ENCODE measurements around the gene IRX4.

The IRX4 gene

GRCh38 chr5:1882337-1883119, at the start of gene IRX4:
IRX4 (minus strand) TSS chr5:1882925; CDS start chr5:1882647, 278 bp downstream.
- Mint-ChIP-seq H3K36me3 (peaks cover 2% of the 10 kb centered on the region), H3K27me3 (peaks cover 97% of the 10 kb centered on the region), H3K9me3 (no peaks in the 10 kb centered on the region), H3K4me3 (no peak within 1 kb of the TSS), H3K27ac (no peak within 1 kb of the TSS), H3K4me1 (no peaks in the 10 kb centered on the region)
- DNase-seq, result no peak
- CTCF ChIA-PET, result no interaction called here

DNA sequence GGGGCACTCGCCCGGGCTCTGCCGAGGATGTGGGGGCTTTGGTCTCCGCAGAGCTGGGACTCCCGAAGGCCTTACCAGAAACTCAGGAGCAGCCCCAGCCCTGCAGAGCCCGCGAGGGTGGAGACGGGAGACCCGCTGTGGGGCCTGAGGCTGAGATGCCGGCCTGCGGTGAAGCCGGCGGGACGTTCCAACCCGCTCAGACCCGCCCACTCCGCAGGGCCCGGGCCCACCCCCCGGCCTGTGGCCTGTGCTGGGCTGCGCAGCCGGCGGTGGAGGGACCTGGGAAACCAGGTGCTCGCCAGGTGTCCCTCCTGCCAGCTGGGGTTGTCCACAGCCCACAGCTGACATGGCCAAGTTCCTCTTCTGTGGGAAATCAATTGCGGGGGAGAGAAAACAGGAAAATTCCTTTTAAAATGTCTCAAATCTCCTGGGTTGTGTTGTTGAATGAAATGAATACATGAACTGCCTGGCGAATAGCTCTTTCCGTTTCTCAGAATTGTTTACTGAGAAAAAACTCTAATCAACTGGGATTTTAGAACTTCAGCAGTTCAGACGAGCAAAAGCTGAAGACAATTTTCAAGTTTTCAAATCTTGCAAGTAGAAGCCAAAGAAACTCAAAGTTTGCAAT, 49.0 kb upstream of the IRX4 start:
- H3K36me3 Mint-ChIP-seq, result no peaks in the 10 kb centered on the region
- peaks cover 39% of the 10 kb centered on the region for H3K27me3 Mint-ChIP-seq
- DNase-seq, result no peak
- H3K4me3 Mint-ChIP-seq, result no peak overlapping the region
- no peak overlapping the region for H3K27ac Mint-ChIP-seq
- no peaks in the 10 kb centered on the region for H3K4me1 Mint-ChIP-seq
- no peaks in the 10 kb centered on the region for H3K9me3 Mint-ChIP-seq
- CTCF ChIA-PET, result no interaction called here

DNA sequence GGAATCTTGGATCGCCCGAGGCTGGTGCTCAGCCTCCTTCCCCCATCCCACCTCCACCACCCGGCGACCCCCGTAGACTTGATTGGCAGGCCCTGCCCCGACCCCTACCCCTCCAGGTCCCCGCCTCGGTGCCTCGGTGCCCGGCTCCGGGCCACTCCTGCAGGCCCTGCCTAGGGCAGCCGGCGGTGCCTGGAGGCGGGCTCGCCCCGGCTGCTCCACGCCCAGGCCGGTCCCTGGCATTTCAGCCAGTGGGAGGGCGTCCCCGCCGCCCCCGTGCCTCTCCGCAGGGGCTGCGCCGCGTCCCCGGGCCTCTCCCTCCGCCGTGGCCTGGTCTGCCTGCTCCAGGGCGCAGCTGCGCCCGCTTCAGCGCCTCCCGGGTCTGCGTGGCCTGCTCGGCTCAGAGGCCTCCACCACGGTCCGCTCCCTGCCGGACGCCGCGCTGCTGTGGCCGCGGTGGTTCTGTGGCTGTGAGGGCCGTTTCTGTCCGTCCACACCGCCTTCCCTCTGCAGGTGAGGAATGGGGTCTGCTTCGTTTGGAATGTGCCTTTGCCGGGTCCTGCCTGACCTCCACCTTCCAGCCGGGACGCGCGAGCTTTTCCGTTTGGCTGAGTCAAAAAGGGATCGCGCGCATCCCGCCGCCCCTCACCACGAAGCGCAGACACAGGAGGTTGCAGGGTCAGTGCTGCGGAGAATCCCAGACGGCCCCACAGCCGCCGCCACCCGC, 48.3 kb upstream of the IRX4 start:
- Mint-ChIP-seq H3K36me3 (no peaks in the 10 kb centered on the region), H3K27ac (no peak overlapping the region), H3K9me3 (no peaks in the 10 kb centered on the region), H3K27me3 (peaks cover 34% of the 10 kb centered on the region), H3K4me3 (no peak overlapping the region), H3K4me1 (no peaks in the 10 kb centered on the region)
- DNase-seq, result no peak
- CTCF ChIA-PET, result no interaction called here

DNA sequence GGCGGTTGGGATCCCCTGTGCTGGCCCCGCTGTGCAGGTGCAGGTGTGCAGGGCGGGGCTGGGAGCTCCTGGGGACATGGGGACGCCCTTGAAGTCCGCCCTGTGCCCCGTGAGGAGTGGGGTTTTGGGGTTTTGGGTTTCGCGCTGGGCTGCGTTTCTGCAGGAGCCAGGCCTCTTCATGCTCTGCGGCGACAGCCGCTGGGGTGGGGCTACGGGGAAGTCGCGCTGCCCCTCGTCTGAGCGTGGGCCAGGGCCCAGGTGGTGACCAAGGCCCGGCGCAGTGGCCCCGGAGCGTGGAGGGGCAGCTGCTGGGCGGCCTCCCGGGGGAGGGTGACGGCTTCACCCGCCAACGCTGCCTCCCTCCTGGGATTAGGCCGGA, 47.8 kb upstream of the IRX4 start:
- no peaks in the 10 kb centered on the region for H3K9me3 Mint-ChIP-seq
- no peaks in the 10 kb centered on the region for H3K36me3 Mint-ChIP-seq
- no peaks in the 10 kb centered on the region for H3K4me1 Mint-ChIP-seq
- CTCF ChIA-PET, result no interaction called here
- H3K4me3 Mint-ChIP-seq, result no peak overlapping the region
- H3K27ac Mint-ChIP-seq, result no peak overlapping the region
- no peak for DNase-seq
- H3K27me3 Mint-ChIP-seq, result peaks cover 33% of the 10 kb centered on the region

GRCh38 chr5:1929108-1929991, 46.6 kb upstream of the IRX4 start:
- H3K27me3 Mint-ChIP-seq, result peaks cover 24% of the 10 kb centered on the region
- no peaks in the 10 kb centered on the region for H3K9me3 Mint-ChIP-seq
- H3K36me3 Mint-ChIP-seq, result no peaks in the 10 kb centered on the region
- H3K4me1 Mint-ChIP-seq, result no peaks in the 10 kb centered on the region
- DNase-seq, result no peak
- CTCF ChIA-PET, result no interaction called here
- no peak overlapping the region for H3K27ac Mint-ChIP-seq
- H3K4me3 Mint-ChIP-seq, result no peak overlapping the region

DNA sequence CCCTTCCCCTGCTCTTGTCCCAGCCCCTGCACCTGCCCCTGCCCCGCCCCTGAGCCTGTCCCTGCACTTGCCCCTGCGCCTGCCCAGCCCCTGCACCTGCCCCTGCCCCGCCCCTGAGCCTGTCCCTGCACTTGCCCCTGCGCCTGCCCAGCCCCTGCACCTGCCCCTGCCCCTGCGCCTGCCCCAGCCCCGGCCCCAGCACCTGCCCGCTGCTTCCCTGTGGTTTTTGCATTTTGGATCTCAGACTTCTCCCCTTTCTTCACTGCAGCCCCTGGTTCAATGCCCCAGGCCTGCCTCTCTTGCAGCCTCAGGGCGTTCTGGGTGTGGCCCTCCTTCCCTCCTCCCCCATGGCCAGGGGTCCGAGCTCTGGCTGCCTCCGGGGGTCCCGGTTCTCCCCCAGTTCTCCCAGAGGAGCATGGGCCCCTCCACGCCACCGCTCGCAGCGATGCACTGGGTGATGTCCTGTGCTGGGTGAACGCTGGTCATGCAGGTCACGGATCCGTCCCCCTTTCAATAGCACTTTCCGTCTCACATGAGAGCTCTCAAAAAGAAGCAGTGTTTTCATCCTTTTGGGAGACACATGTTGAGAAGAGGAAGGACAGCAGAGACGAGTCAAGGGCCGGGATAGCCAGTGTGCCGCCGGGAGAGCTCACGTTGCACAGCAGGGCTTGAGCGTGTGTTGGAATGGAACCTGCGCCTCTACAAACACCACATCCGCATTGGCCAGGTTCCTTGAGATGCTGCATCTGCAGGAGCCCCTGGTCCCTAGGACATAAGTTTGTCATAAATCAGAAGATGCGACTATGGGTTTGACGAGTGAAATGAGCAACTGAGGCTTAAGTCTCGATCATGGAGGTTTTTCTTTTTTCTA, 44.0 kb upstream of the IRX4 start:
- no peak overlapping the region for H3K27ac Mint-ChIP-seq
- H3K27me3 Mint-ChIP-seq, result peaks cover 7% of the 10 kb centered on the region
- no peak for DNase-seq
- H3K4me3 Mint-ChIP-seq, result no peak overlapping the region
- no peaks in the 10 kb centered on the region for H3K36me3 Mint-ChIP-seq
- CTCF ChIA-PET, result no interaction called here
- no peaks in the 10 kb centered on the region for H3K4me1 Mint-ChIP-seq
- no peaks in the 10 kb centered on the region for H3K9me3 Mint-ChIP-seq

GRCh38 chr5:1926071-1926440, 43.3 kb upstream of the IRX4 start:
- Mint-ChIP-seq H3K27me3 (peaks cover under 1% of the 10 kb centered on the region), H3K9me3 (no peaks in the 10 kb centered on the region)
- CTCF ChIA-PET, result no interaction called here

GRCh38 chr5:1925111-1926070, 42.7 kb upstream of the IRX4 start:
- Mint-ChIP-seq H3K9me3 (no peaks in the 10 kb centered on the region), H3K4me1 (no peaks in the 10 kb centered on the region), H3K36me3 (no peaks in the 10 kb centered on the region), H3K27ac (no peak overlapping the region), H3K27me3 (no peaks in the 10 kb centered on the region), H3K4me3 (no peak overlapping the region)
- no peak for DNase-seq
- CTCF ChIA-PET, result no interaction called here

More at GRCh38 chr5:1926071-1926440, 43.3 kb upstream of the IRX4 start:
- H3K36me3 Mint-ChIP-seq, result no peaks in the 10 kb centered on the region
- H3K27ac Mint-ChIP-seq, result no peak overlapping the region
- H3K4me1 Mint-ChIP-seq, result no peaks in the 10 kb centered on the region
- DNase-seq, result no peak
- H3K4me3 Mint-ChIP-seq, result no peak overlapping the region

GRCh38 chr5:1923766-1924165, 41.0 kb upstream of the IRX4 start:
- H3K36me3 Mint-ChIP-seq, result no peaks in the 10 kb centered on the region
- DNase-seq, result no peak
- no peak overlapping the region for H3K27ac Mint-ChIP-seq
- H3K4me3 Mint-ChIP-seq, result no peak overlapping the region
- H3K4me1 Mint-ChIP-seq, result no peaks in the 10 kb centered on the region
- CTCF ChIA-PET, result no interaction called here
- H3K27me3 Mint-ChIP-seq, result no peaks in the 10 kb centered on the region
- no peaks in the 10 kb centered on the region for H3K9me3 Mint-ChIP-seq

GRCh38 chr5:1923341-1923740, 40.6 kb upstream of the IRX4 start:
- H3K27me3 Mint-ChIP-seq, result no peaks in the 10 kb centered on the region
- no peaks in the 10 kb centered on the region for H3K9me3 Mint-ChIP-seq
- DNase-seq, result no peak
- no peak overlapping the region for H3K4me3 Mint-ChIP-seq
- no peaks in the 10 kb centered on the region for H3K4me1 Mint-ChIP-seq
- H3K36me3 Mint-ChIP-seq, result no peaks in the 10 kb centered on the region
- H3K27ac Mint-ChIP-seq, result no peak overlapping the region
- CTCF ChIA-PET, result no interaction called here

DNA sequence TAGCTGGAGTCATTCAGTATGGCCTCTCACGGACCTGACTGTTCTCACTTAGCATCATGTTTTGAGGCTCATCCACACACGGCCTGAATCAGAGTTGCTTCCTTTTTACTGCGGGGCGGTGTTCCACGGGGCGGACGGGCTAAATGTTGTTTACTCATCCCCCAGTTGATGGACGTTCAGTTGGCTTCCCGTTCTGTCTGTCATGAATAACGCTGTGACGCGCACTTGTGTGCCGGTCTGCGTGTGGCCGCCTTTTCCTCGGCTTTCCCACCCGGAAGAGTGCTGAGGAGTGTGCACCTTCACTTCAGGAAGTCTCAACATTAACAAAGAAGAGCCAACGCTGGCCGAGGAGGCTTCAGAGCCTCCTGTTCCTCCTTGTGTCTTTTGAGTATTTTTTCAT, 39.0 kb upstream of the IRX4 start:
- CTCF ChIA-PET, result no interaction called here
- DNase-seq, result no peak
- Mint-ChIP-seq H3K4me3 (no peak overlapping the region), H3K36me3 (no peaks in the 10 kb centered on the region), H3K9me3 (no peaks in the 10 kb centered on the region), H3K27me3 (no peaks in the 10 kb centered on the region), H3K27ac (no peak overlapping the region), H3K4me1 (no peaks in the 10 kb centered on the region)

GRCh38 chr5:1919750-1920149, 37.0 kb upstream of the IRX4 start:
- Mint-ChIP-seq H3K36me3 (no peaks in the 10 kb centered on the region), H3K27me3 (no peaks in the 10 kb centered on the region), H3K4me3 (no peak overlapping the region), H3K9me3 (no peaks in the 10 kb centered on the region), H3K4me1 (no peaks in the 10 kb centered on the region), H3K27ac (no peak overlapping the region)
- DNase-seq, result no peak
- CTCF ChIA-PET, result no interaction called here

DNA sequence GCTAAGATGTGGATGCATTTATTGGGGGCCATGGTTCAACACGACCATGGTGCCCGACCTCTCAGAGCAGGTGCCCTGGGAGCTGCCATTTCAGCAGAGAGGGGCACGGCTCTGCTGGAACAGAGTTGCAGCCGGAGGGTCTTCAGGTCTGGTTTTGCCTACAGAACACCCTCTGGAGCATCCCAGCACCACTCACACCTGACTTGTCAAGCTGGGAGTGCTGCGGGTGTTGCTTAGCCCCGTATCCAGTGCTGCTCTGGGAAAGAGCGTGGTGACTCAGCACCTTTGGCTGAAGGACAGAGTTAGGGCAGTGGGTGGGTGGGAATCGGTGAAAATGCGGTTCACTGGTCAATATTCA, 36.5 kb upstream of the IRX4 start:
- no peaks in the 10 kb centered on the region for H3K4me1 Mint-ChIP-seq
- no peak overlapping the region for H3K27ac Mint-ChIP-seq
- H3K4me3 Mint-ChIP-seq, result no peak overlapping the region
- CTCF ChIA-PET, result no interaction called here
- no peaks in the 10 kb centered on the region for H3K9me3 Mint-ChIP-seq
- no peaks in the 10 kb centered on the region for H3K36me3 Mint-ChIP-seq
- no peak for DNase-seq
- no peaks in the 10 kb centered on the region for H3K27me3 Mint-ChIP-seq

All from activated naive CD4-positive, alpha-beta T cell treated with anti-CD3 and anti-CD28 coated beads, Interleukin-2, amount 10 ng/mL, durations not matched to agents 7 days and 5 days (primary cell).